Endothelial cell of umbilical vein (primary cell): ENCODE data around the gene CALHM1.
A peak's percentile ranks its signal among the peaks of the same experiment; 100 is the strongest.

Source experiments
- JUN ChIP-seq: IDR thresholded peaks from 2 replicates; pipeline ENCODE4 v1.6.1; 2011; ENCODE audit warnings: borderline replicate concordance, low read depth; ENCODE audit not compliant: insufficient read length, insufficient read depth
- MYC ChIP-seq: IDR thresholded peaks from one replicate; pipeline ENCODE4 v1.6.1; 2011; ENCODE audit warnings: mild to moderate bottlenecking, low read depth, low read length
- POLR2A ChIP-seq: IDR thresholded peaks from 2 replicates; pipeline ENCODE4 v1.6.1; 2012; ENCODE audit warnings: low read depth, mild to moderate bottlenecking, control low read depth, low read length
- POLR2AphosphoS5 ChIP-seq: IDR thresholded peaks from 2 replicates; pipeline ENCODE4 v1.6.1; 2012; ENCODE audit warnings: low read depth, mild to moderate bottlenecking, control low read depth, low read length, moderate library complexity; ENCODE audit not compliant: insufficient read depth
- TF ChIP-seq, protein P1 (sequence below), 2 donors: IDR thresholded peaks; 1 replicate in 1 of 2; 2 replicates in 1 of 2; pipeline ENCODE4 v1.5.1; 2011; ENCODE audit warnings: low read length in 2 of 2, mild to moderate bottlenecking in 2 of 2, moderate library complexity in 2 of 2, control low read depth in 1 of 2, inconsistent platforms in 1 of 2, low read depth in 1 of 2; ENCODE audit not compliant: insufficient read depth in 1 of 2; ENCODE audit errors: extremely low read depth in 1 of 2

DNA sequence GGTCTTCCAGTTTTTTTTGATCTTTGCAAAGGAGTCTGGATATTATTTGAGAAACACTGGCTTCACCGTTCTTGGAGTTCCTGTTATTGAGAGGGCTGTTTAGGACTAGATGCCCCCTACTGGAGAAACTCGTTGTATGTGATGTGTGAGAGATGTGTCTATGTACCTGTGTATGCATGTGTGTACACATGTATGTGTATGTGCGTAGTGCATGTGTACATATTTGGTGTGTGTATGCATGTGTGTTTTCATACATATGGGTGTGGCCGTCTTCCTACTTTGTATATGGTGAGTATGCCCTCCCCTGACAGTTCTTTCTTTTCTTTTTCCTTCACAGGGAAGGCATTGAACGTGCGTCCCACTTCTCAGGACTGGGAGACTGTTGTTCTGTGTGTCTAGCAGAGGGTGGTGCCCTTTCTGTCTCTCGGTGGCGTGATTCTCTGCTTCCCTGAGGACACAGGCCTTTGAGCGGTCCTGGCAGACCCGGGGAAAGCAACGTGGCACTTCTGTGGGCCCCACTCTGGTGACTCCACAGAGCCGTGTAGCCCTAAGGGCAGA, 23.4 kb upstream of the CALHM1 start:
- TF ChIP-seq, protein P1, sequence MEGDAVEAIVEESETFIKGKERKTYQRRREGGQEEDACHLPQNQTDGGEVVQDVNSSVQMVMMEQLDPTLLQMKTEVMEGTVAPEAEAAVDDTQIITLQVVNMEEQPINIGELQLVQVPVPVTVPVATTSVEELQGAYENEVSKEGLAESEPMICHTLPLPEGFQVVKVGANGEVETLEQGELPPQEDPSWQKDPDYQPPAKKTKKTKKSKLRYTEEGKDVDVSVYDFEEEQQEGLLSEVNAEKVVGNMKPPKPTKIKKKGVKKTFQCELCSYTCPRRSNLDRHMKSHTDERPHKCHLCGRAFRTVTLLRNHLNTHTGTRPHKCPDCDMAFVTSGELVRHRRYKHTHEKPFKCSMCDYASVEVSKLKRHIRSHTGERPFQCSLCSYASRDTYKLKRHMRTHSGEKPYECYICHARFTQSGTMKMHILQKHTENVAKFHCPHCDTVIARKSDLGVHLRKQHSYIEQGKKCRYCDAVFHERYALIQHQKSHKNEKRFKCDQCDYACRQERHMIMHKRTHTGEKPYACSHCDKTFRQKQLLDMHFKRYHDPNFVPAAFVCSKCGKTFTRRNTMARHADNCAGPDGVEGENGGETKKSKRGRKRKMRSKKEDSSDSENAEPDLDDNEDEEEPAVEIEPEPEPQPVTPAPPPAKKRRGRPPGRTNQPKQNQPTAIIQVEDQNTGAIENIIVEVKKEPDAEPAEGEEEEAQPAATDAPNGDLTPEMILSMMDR (IDR thresholded peaks at IDR 0.05; ENCODE audit: extremely low read depth in 1 of 2, insufficient read depth in 1 of 2, low read depth in 1 of 2, low read length in 2 of 2), result peak; percentile 49 to 69
- TF ChIP-seq MYC, result no peak
- TF ChIP-seq JUN, result no peak
- no peak for TF ChIP-seq POLR2AphosphoS5
- no peak for TF ChIP-seq POLR2A
